Panc1 (cell line): ENCODE measurements around the gene IFITM1. TPM values are rescaled to one million over a fixed set of nuclear protein-coding genes. Genes with fewer than 3 reads are reported as not detected.

ENCODE experiments used
- ATAC-seq: fragments of 200-7000 bp; cut with Tn5 transposase; 2 replicates; pipeline ENCODE4 v1.9.1; 2020; ENCODE audit warnings: mild to moderate bottlenecking, moderate library complexity
- BruUV-seq: library from RNA; stranded (reverse); fragments of 400-500 nt; replicated peaks from 2 replicates; lab custom pipeline; 2021; lab: Mats Ljungman, UMichigan
- CTCF ChIA-PET: fragments of 300-600 bp; sonication (Branson Sonifier 250); formaldehyde crosslinking; loops from one replicate; lab custom pipeline; 2022; ENCODE audit warnings: antibody characterized with exemption; lab: Charles Lee
- POLR2A ChIA-PET: fragments of 300-600 bp; sonication (Branson Sonifier 250); formaldehyde crosslinking; loops from one replicate; lab custom pipeline; 2022; ENCODE audit warnings: antibody characterized with exemption; lab: Charles Lee
- DNase-seq: peaks from one replicate; pipeline ENCODE4 v3.0.0-alpha.2; 2010; ENCODE audit warnings: low read depth, low spot score
- H3K27ac ChIP-seq: 2 replicates; pipeline ENCODE4 v1.5.1; 2011; ENCODE audit warnings: mild to moderate bottlenecking, low read length, inconsistent platforms
- H3K27me3 ChIP-seq: fragments of 200-500 bp; sonication (Bioruptor generic); 2 replicates; pipeline ENCODE4 v1.6.0; 2014; ENCODE audit warnings: low read length, inconsistent platforms; ENCODE audit not compliant: control insufficient read depth, insufficient read depth
- H3K36me3 ChIP-seq: fragments of 200-500 bp; sonication (Bioruptor generic); 2 replicates; pipeline ENCODE4 v1.5.1; 2014; ENCODE audit warnings: inconsistent platforms, mild to moderate bottlenecking, low read length, moderate library complexity; ENCODE audit not compliant: control insufficient read depth, insufficient read depth
- H3K4me1 ChIP-seq: 2 replicates; pipeline ENCODE4 v1.5.1; 2011; ENCODE audit warnings: inconsistent platforms, mild to moderate bottlenecking, low read length, moderate library complexity; ENCODE audit not compliant: control insufficient read depth, insufficient read depth
- H3K4me3 ChIP-seq, 2 experiments: 2 replicates each; pipeline ENCODE4 v1.5.1; 2011 to 2012; ENCODE audit warnings: low read depth in 2 of 2, low read length in 2 of 2, mild to moderate bottlenecking in 2 of 2, inconsistent platforms in 1 of 2, moderate library complexity in 1 of 2
- H3K9me3 ChIP-seq: fragments of 200-500 bp; sonication (Bioruptor generic); 2 replicates; pipeline ENCODE4 v1.5.1; 2014; ENCODE audit warnings: low read depth, mild to moderate bottlenecking, inconsistent platforms, low read length, moderate library complexity; ENCODE audit not compliant: control insufficient read depth, insufficient read depth
- POLR2AphosphoS5 ChIP-seq: IDR thresholded peaks from 2 replicates; pipeline ENCODE4 v1.6.1; 2012; ENCODE audit warnings: mild to moderate bottlenecking, low read depth, low read length, moderate library complexity
- SIN3A ChIP-seq: IDR thresholded peaks from 2 replicates; pipeline ENCODE4 v1.6.1; 2012; ENCODE audit warnings: low read depth, mild to moderate bottlenecking, low read length, moderate library complexity, borderline replicate concordance; ENCODE audit not compliant: insufficient read depth
- TCF7L2 ChIP-seq: IDR thresholded peaks from 2 replicates; pipeline ENCODE4 v1.6.1; 2011; ENCODE audit warnings: mild to moderate bottlenecking, low read depth, low read length, inconsistent platforms
- in situ Hi-C: cut with HindIII; loops from 2 replicates; pipeline ENCODE4 v1.10.0; 2016; ENCODE audit warnings: low sequenced_read_pairs, low pct_unique_long_range_greater_than_20kb
- intact Hi-C: fragments of 100-400 bp; cut with micrococcal nuclease; formaldehyde crosslinking; loops from one replicate; pipeline ENCODE4 v1.10.0; 2022; ENCODE audit not compliant: unreplicated experiment
- total RNA-seq: library from RNA; stranded (reverse); gene quantifications from one replicate; pipeline ENCODE4 v1.2.1, GENCODE V29; 2021; ENCODE audit not compliant: unreplicated experiment
- TF ChIP-seq, protein P1 (sequence below): fragments of 450-650 bp; IDR thresholded peaks from 2 replicates; pipeline ENCODE4 v1.5.1; 2017; ENCODE audit warnings: mild to moderate bottlenecking
- TF ChIP-seq, protein P2 (sequence below), 2 experiments: IDR thresholded peaks; 2 replicates each; pipeline ENCODE4 v1.6.1; 2011 to 2012; ENCODE audit warnings: low read depth in 2 of 2, control low read depth in 1 of 2, low read length in 1 of 2, mild to moderate bottlenecking in 1 of 2, moderate library complexity in 1 of 2; ENCODE audit not compliant: insufficient read depth in 1 of 2

Gene IFITM1
- total RNA-seq, 1 experiment from 2014 or later, result 66.3 TPM

DNA sequence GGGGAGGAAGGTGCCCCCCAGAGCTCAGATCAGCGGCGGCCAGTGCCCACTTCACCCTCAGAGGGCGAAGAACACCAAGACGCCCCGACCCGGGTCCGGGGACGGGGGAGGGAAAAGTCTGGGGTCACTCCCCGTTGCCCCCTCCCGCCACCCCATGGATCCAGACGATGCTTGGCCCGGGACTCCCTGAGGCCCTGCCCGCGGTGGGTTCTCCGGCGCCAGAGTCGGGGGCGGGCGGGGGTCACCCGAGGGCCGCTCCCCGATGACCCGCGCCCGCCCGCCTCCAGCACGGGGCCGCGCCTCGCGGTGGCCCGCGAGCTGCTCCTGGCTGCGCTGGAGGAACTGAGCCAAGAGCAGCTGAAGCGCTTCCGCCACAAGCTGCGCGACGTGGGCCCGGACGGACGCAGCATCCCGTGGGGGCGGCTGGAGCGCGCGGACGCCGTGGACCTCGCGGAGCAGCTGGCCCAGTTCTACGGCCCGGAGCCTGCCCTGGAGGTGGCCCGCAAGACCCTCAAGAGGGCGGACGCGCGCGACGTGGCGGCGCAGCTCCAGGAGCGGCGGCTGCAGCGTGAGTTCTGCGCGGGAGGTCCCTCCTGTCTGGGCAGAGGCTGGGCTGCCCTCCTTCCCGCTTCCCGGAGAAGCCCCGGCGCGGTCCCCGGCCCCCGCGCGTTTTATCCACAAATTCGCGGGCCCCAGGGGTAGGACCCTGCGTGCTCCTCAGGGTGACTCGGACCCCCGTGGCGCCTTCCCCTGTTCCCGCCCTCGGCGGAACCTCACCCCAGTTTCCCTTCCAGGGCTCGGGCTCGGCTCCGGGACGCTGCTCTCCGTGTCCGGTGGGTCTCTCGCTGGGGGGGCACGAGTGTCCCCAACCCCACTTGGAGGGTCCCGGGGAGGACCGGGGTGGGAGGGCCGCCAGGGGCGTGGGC lies 34.5 kb upstream of the IFITM1 start:
- 0 out of 2 replicates have a peak, but pooled peaks cover 3% of the 10 kb centered on the region for H3K9me3 ChIP-seq
- peak overlapping the region; percentile 37 to 40 for H3K4me3 ChIP-seq
- POLR2A ChIA-PET, result interaction anchor here (0.6 to 1.2 kb wide), 2 partner anchors 10 to 35 kb away, joined by 3 read pairs; partner anchors contain the start of gene PGGHG
- in situ Hi-C loops, result no loop called here
- DNase-seq (no peak), ATAC-seq (no peak)
- H3K36me3 ChIP-seq, result no peaks in the 10 kb centered on the region
- peaks cover 12% of the 10 kb centered on the region; the same call in 1 of the 2 replicates for H3K4me1 ChIP-seq
- TF ChIP-seq TCF7L2 (no peak), SIN3A (no peak), POLR2AphosphoS5 (no peak)
- TF ChIP-seq, protein P1, sequence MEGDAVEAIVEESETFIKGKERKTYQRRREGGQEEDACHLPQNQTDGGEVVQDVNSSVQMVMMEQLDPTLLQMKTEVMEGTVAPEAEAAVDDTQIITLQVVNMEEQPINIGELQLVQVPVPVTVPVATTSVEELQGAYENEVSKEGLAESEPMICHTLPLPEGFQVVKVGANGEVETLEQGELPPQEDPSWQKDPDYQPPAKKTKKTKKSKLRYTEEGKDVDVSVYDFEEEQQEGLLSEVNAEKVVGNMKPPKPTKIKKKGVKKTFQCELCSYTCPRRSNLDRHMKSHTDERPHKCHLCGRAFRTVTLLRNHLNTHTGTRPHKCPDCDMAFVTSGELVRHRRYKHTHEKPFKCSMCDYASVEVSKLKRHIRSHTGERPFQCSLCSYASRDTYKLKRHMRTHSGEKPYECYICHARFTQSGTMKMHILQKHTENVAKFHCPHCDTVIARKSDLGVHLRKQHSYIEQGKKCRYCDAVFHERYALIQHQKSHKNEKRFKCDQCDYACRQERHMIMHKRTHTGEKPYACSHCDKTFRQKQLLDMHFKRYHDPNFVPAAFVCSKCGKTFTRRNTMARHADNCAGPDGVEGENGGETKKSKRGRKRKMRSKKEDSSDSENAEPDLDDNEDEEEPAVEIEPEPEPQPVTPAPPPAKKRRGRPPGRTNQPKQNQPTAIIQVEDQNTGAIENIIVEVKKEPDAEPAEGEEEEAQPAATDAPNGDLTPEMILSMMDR, result no peak
- CTCF ChIA-PET, result no interaction called here
- intact Hi-C loops, result no loop called here
- BruUV-seq, result no TSS peak
- H3K27ac ChIP-seq, result no peak overlapping the region
- H3K27me3 ChIP-seq, result peaks cover 3% of the 10 kb centered on the region

DNA sequence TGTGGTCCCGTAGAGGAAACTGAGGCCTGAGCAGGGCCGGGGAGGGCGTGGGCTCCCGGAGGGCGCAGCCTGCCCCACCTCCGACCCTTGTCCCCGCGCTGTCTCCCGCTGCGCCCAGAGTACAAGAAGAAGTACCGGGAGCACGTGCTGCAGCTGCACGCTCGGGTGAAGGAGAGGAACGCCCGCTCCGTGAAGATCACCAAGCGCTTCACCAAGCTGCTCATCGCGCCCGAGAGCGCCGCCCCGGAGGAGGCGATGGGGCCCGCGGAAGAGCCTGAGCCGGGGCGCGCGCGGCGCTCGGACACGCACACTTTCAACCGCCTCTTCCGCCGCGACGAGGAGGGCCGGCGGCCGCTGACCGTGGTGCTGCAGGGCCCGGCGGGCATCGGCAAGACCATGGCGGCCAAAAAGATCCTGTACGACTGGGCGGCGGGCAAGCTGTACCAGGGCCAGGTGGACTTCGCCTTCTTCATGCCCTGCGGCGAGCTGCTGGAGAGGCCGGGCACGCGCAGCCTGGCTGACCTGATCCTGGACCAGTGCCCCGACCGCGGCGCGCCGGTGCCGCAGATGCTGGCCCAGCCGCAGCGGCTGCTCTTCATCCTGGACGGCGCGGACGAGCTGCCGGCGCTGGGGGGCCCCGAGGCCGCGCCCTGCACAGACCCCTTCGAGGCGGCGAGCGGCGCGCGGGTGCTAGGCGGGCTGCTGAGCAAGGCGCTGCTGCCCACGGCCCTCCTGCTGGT lies 33.7 kb upstream of the IFITM1 start:
- DNase-seq (no peak), ATAC-seq (peak; percentile 63)
- in situ Hi-C loops, result no loop called here
- BruUV-seq, result no TSS peak
- no peaks in the 10 kb centered on the region for H3K36me3 ChIP-seq
- H3K27me3 ChIP-seq, result peaks cover 3% of the 10 kb centered on the region
- ChIA-PET POLR2A (interaction anchor here (1.2 kb wide), 1 partner anchor 9 kb away, joined by 3 read pairs; the partner anchor contains the start of gene PGGHG), CTCF (no interaction called here)
- TF ChIP-seq TCF7L2 (0 out of 2 replicates have a peak, but pooled peaks have one; percentile 15), POLR2AphosphoS5 (no peak), SIN3A (peak; percentile 85; the same call in 1 of the 2 replicates)
- TF ChIP-seq, protein P1, result no peak
- TF ChIP-seq, protein P2, sequence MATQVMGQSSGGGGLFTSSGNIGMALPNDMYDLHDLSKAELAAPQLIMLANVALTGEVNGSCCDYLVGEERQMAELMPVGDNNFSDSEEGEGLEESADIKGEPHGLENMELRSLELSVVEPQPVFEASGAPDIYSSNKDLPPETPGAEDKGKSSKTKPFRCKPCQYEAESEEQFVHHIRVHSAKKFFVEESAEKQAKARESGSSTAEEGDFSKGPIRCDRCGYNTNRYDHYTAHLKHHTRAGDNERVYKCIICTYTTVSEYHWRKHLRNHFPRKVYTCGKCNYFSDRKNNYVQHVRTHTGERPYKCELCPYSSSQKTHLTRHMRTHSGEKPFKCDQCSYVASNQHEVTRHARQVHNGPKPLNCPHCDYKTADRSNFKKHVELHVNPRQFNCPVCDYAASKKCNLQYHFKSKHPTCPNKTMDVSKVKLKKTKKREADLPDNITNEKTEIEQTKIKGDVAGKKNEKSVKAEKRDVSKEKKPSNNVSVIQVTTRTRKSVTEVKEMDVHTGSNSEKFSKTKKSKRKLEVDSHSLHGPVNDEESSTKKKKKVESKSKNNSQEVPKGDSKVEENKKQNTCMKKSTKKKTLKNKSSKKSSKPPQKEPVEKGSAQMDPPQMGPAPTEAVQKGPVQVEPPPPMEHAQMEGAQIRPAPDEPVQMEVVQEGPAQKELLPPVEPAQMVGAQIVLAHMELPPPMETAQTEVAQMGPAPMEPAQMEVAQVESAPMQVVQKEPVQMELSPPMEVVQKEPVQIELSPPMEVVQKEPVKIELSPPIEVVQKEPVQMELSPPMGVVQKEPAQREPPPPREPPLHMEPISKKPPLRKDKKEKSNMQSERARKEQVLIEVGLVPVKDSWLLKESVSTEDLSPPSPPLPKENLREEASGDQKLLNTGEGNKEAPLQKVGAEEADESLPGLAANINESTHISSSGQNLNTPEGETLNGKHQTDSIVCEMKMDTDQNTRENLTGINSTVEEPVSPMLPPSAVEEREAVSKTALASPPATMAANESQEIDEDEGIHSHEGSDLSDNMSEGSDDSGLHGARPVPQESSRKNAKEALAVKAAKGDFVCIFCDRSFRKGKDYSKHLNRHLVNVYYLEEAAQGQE (IDR thresholded peaks at IDR 0.05; ENCODE audit: insufficient read depth in 1 of 2, low read depth in 2 of 2, low read length in 1 of 2), result peak; percentile 93 to 97
- H3K27ac ChIP-seq, result no peak overlapping the region
- 0 out of 2 replicates have a peak, but pooled peaks cover 3% of the 10 kb centered on the region for H3K9me3 ChIP-seq
- intact Hi-C loops, result no loop called here
- H3K4me1 ChIP-seq, result peaks cover 12% of the 10 kb centered on the region; the same call in 1 of the 2 replicates
- peak overlapping the region; percentile 37 to 40 for H3K4me3 ChIP-seq
